Measurements from ENCODE around the gene RTN4IP1.

RTN4IP1 gene

GRCh38 chr6:106546691-106547414 lies 82.4 kb downstream of the RTN4IP1 start:
- DNase-seq: peak; percentile 81

GRCh38 chr6:106546261-106546690 lies 83.0 kb downstream of the RTN4IP1 start:
- DNase-seq: peak; percentile 61

GRCh38 chr6:106540907-106541306 lies 88.4 kb downstream of the RTN4IP1 start:
- DNase-seq: no peak

GRCh38 chr6:106540432-106540831 lies 88.9 kb downstream of the RTN4IP1 start:
- DNase-seq: no peak

- DNase-seq: no peak
These were observed 89.4 kb downstream of the RTN4IP1 start for GRCh38 chr6:106539936-106540335.

GRCh38 chr6:106538145-106538544 lies 91.2 kb downstream of the RTN4IP1 start:
- DNase-seq: no peak

GRCh38 chr6:106537662-106538061 lies 91.6 kb downstream of the RTN4IP1 start:
- no peak for DNase-seq

GRCh38 chr6:106536851-106537250 lies 92.4 kb downstream of the RTN4IP1 start:
- no peak for DNase-seq

- no peak for DNase-seq
These were observed 92.9 kb downstream of the RTN4IP1 start for GRCh38 chr6:106536357-106536756.

- DNase-seq: no peak
These were observed 94.3 kb downstream of the RTN4IP1 start for GRCh38 chr6:106535012-106535411.

GRCh38 chr6:106534564-106534982 lies 94.7 kb downstream of the RTN4IP1 start:
- no peak for DNase-seq

- DNase-seq: no peak
These were observed 95.3 kb downstream of the RTN4IP1 start for GRCh38 chr6:106534004-106534403.

- DNase-seq: no peak
These were observed 96.2 kb downstream of the RTN4IP1 start for GRCh38 chr6:106533054-106533453.

GRCh38 chr6:106530502-106530901 lies 98.8 kb downstream of the RTN4IP1 start:
- DNase-seq: peak; percentile 87

- DNase-seq: no peak
These were observed 99.3 kb downstream of the RTN4IP1 start for GRCh38 chr6:106530026-106530425.

GRCh38 chr6:106529438-106529837 lies 99.9 kb downstream of the RTN4IP1 start:
- no peak for DNase-seq

GRCh38 chr6:106528521-106528920 lies 100.8 kb downstream of the RTN4IP1 start:
- DNase-seq: no peak

- DNase-seq: peak; percentile 94
These were observed 101.3 kb downstream of the RTN4IP1 start for GRCh38 chr6:106527979-106528378.

GRCh38 chr6:106527117-106527516 lies 102.2 kb downstream of the RTN4IP1 start:
- no peak for DNase-seq

GRCh38 chr6:106525882-106526275 lies 103.4 kb downstream of the RTN4IP1 start:
- DNase-seq: no peak

GRCh38 chr6:106525107-106525881 lies 104.0 kb downstream of the RTN4IP1 start:
- DNase-seq: no peak

GRCh38 chr6:106522562-106523250 lies 106.6 kb downstream of the RTN4IP1 start:
- DNase-seq: no peak

Data from fibroblast of skin of scalp (primary cell).